ENCODE data around the gene TCAP. TPM values are rescaled to one million over a fixed set of nuclear protein-coding genes. Genes with fewer than 3 reads are reported as not detected.

The TCAP gene
- total and polyA plus RNA-seq, 2 donors from 2014 or later = 1.5 to 1.7 TPM

DNA sequence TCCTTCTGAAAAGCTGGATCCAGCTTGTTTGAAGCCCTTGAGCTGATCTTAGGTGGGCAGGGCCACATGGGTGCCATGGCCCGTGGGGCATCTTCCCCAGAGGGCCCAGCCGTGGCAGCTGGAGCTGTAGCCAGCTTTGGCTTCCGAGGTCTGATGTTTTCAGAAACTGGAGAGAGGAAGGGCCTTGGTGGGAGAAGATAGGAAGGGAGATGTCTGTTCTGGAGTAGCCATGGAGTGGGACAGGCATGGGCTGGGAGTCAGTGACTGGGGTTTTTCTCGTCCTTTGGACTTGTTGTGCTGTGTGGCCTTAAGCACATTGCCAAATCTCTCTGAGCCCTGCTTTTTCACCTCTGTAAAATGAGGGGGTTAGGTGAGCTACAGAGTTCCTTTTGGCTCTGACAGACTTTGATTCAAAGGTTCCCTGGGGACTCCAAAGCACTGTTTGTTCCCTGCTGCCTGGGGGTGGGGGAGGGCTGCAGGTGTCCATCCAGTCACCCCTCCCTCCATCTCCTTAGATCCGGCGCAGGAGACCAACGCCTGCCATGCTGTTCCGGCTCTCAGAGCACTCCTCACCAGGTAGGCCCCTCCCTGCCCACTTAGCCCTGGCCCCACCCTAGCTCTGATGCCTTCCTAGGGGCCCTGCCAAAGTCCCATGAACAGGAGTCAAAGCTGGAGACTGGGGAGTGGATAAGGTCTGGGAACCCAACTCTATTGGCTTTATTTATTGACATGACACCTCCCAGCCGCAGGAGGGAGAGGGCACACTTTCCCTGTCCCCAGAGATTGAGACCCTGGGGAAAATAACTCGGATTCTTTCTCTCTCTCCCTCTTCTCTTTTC, 36.3 kb upstream of the TCAP start:
- TF ChIP-seq, protein P1, sequence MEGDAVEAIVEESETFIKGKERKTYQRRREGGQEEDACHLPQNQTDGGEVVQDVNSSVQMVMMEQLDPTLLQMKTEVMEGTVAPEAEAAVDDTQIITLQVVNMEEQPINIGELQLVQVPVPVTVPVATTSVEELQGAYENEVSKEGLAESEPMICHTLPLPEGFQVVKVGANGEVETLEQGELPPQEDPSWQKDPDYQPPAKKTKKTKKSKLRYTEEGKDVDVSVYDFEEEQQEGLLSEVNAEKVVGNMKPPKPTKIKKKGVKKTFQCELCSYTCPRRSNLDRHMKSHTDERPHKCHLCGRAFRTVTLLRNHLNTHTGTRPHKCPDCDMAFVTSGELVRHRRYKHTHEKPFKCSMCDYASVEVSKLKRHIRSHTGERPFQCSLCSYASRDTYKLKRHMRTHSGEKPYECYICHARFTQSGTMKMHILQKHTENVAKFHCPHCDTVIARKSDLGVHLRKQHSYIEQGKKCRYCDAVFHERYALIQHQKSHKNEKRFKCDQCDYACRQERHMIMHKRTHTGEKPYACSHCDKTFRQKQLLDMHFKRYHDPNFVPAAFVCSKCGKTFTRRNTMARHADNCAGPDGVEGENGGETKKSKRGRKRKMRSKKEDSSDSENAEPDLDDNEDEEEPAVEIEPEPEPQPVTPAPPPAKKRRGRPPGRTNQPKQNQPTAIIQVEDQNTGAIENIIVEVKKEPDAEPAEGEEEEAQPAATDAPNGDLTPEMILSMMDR (IDR thresholded peaks at IDR 0.05; ENCODE audit: borderline replicate concordance, extremely low read depth, insufficient read depth) = no peak
- no peaks in the 10 kb centered on the region for H3K9me3 ChIP-seq (ENCODE audit: control insufficient read depth in 2 of 3, insufficient read depth in 1 of 3, low read length in 3 of 3)
- no peaks in the 10 kb centered on the region for H3K36me3 ChIP-seq (ENCODE audit: control insufficient read depth in 2 of 3, insufficient read depth in 3 of 3, low read length in 3 of 3)
- no peak overlapping the region for H3K27ac ChIP-seq (ENCODE audit: low read depth in 2 of 2, low read length in 2 of 2)
- H3K4me1 ChIP-seq (ENCODE audit: control insufficient read depth in 2 of 3, insufficient read depth in 2 of 3, low read depth in 1 of 3, low read length in 3 of 3) = peaks cover 0 to 3% (median 0%) of the 10 kb centered on the region in 3 donors
- H3K4me3 ChIP-seq (ENCODE audit: low read length in 3 of 3) = no peak overlapping the region
- H3K27me3 ChIP-seq (ENCODE audit: control insufficient read depth, insufficient read depth, low read length) = peaks cover 2% of the 10 kb centered on the region
- intact Hi-C loops (cut with DNase I) = loop anchor here (10.0 kb wide), 1 partner anchor 84 kb away; no protein-coding TSS in a partner anchor
- DNase-seq (no peak), FAIRE-seq (no peak)
- no peak overlapping the region for H3K9ac ChIP-seq (ENCODE audit: low read length in 3 of 3)

DNA sequence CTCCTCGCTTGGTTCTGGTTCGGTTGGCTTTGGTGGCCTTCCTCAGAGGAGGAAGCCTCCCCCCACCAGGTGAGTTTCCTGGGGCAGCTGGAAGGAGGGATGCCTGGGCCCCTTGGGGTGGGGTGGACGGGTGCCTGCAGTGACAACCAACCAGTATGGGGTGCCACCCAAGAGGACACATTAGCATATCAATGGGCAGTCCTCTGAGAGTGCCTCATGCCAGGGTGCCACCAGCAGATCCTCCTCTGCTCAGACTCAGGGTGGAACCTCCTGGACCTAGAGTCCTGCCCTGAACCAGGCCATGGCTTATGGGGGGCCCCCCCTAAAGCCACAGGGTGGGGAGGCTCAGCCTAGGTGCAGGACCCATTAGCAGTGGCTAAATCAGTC, 35.7 kb upstream of the TCAP start:
- Histone ChIP-seq H3K4me3 (ENCODE audit: low read length in 3 of 3) (no peak overlapping the region), H3K36me3 (ENCODE audit: control insufficient read depth in 2 of 3, insufficient read depth in 3 of 3, low read length in 3 of 3) (no peaks in the 10 kb centered on the region), H3K27ac (ENCODE audit: low read depth in 2 of 2, low read length in 2 of 2) (no peak overlapping the region), H3K4me1 (ENCODE audit: control insufficient read depth in 2 of 3, insufficient read depth in 2 of 3, low read depth in 1 of 3, low read length in 3 of 3) (peaks cover 0 to 3% (median 0%) of the 10 kb centered on the region in 3 donors), H3K9ac (ENCODE audit: low read length in 3 of 3) (no peak overlapping the region), H3K9me3 (ENCODE audit: control insufficient read depth in 2 of 3, insufficient read depth in 1 of 3, low read length in 3 of 3) (no peaks in the 10 kb centered on the region), H3K27me3 (ENCODE audit: control insufficient read depth, insufficient read depth, low read length) (peaks cover 2% of the 10 kb centered on the region)
- TF ChIP-seq, protein P1 (IDR thresholded peaks at IDR 0.05; ENCODE audit: borderline replicate concordance, extremely low read depth, insufficient read depth) = no peak
- DNase-seq (no peak), FAIRE-seq (no peak)
- intact Hi-C loops (cut with DNase I) = loop anchor here (10.0 kb wide), 1 partner anchor 85 kb away; no protein-coding TSS in a partner anchor

DNA sequence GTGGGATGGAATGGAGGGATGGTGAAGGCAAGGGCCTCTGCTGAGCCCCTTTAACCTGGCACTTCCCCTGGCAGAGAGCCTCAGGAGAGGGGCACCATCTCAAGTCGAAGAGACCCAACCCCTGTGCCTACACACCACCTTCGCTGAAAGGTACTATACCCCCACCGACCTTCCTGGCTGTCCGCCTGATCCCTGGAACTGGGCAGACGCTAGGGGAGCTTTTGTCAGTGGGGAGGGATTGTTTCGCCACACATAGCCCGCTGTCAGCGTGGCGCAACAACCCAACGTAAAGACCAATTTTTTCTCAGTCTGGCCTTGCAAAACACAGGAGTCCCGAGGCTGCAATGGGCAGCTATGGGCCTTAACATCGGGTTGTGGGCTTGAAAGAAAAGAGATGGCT, 35.3 kb upstream of the TCAP start:
- Histone ChIP-seq H3K4me3 (ENCODE audit: low read length in 3 of 3) (no peak overlapping the region), H3K4me1 (ENCODE audit: control insufficient read depth in 2 of 3, insufficient read depth in 2 of 3, low read depth in 1 of 3, low read length in 3 of 3) (peaks cover 0 to 6% (median 0%) of the 10 kb centered on the region in 3 donors), H3K9me3 (ENCODE audit: control insufficient read depth in 2 of 3, insufficient read depth in 1 of 3, low read length in 3 of 3) (no peaks in the 10 kb centered on the region), H3K9ac (ENCODE audit: low read length in 3 of 3) (no peak overlapping the region), H3K27me3 (ENCODE audit: control insufficient read depth, insufficient read depth, low read length) (peaks cover 2% of the 10 kb centered on the region), H3K27ac (ENCODE audit: low read depth in 2 of 2, low read length in 2 of 2) (no peak overlapping the region), H3K36me3 (ENCODE audit: control insufficient read depth in 2 of 3, insufficient read depth in 3 of 3, low read length in 3 of 3) (no peaks in the 10 kb centered on the region)
- no peak for FAIRE-seq
- intact Hi-C loops (cut with DNase I) = loop anchor here (10.0 kb wide), 1 partner anchor 85 kb away; no protein-coding TSS in a partner anchor
- TF ChIP-seq, protein P1 (IDR thresholded peaks at IDR 0.05; ENCODE audit: borderline replicate concordance, extremely low read depth, insufficient read depth) = no peak
- no peak for DNase-seq
